Measurements from ENCODE around the gene FLYWCH2.

Gene FLYWCH2

GRCh38 chr16:2897110-2897509, 14.1 kb downstream of the FLYWCH2 start:
- Histone ChIP-seq H3K9ac (ENCODE audit: low read length) (no peak overlapping the region), H3K9me2 (replicated peaks; ENCODE audit: insufficient read depth, low read length) (no peaks in the 10 kb centered on the region), H3F3A (ENCODE audit: insufficient read depth) (no peaks in the 10 kb centered on the region), H3K27me3 (ENCODE audit: low read length) (no peaks in the 10 kb centered on the region), H3K4me3 (ENCODE audit: insufficient read depth, low read length, poor library complexity, severe bottlenecking) (no peak overlapping the region), H2AFZ (ENCODE audit: low read depth, low read length, severe bottlenecking) (no peak overlapping the region), H3K9me3 (ENCODE audit: insufficient read depth, low read length) (no peaks in the 10 kb centered on the region), H3K79me2 (ENCODE audit: insufficient read depth, low read length) (no peaks in the 10 kb centered on the region), H4K20me1 (ENCODE audit: low read depth, low read length) (no peaks in the 10 kb centered on the region), H3K27ac (ENCODE audit: low read depth, low read length) (no peak overlapping the region), H3K36me3 (ENCODE audit: low read length) (no peaks in the 10 kb centered on the region), H3K4me2 (ENCODE audit: low read depth, low read length, poor library complexity, severe bottlenecking) (no peak overlapping the region)
- no peak for TF ChIP-seq EZH2phosphoT487 (conservative IDR thresholded peaks at IDR 0.05; ENCODE audit: low read length)
- TF ChIP-seq, protein P1, sequence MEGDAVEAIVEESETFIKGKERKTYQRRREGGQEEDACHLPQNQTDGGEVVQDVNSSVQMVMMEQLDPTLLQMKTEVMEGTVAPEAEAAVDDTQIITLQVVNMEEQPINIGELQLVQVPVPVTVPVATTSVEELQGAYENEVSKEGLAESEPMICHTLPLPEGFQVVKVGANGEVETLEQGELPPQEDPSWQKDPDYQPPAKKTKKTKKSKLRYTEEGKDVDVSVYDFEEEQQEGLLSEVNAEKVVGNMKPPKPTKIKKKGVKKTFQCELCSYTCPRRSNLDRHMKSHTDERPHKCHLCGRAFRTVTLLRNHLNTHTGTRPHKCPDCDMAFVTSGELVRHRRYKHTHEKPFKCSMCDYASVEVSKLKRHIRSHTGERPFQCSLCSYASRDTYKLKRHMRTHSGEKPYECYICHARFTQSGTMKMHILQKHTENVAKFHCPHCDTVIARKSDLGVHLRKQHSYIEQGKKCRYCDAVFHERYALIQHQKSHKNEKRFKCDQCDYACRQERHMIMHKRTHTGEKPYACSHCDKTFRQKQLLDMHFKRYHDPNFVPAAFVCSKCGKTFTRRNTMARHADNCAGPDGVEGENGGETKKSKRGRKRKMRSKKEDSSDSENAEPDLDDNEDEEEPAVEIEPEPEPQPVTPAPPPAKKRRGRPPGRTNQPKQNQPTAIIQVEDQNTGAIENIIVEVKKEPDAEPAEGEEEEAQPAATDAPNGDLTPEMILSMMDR (IDR thresholded peaks at IDR 0.05; ENCODE audit: insufficient read depth, low read length, poor library complexity, severe bottlenecking) = no peak

GRCh38 chr16:2898831-2899563, 16.0 kb downstream of the FLYWCH2 start:
- Histone ChIP-seq H3K4me2 (ENCODE audit: low read depth, low read length, poor library complexity, severe bottlenecking) (no peak overlapping the region), H3K27me3 (ENCODE audit: low read length) (no peaks in the 10 kb centered on the region), H3F3A (ENCODE audit: insufficient read depth) (no peaks in the 10 kb centered on the region), H3K36me3 (ENCODE audit: low read length) (no peaks in the 10 kb centered on the region), H3K27ac (ENCODE audit: low read depth, low read length) (no peak overlapping the region), H3K4me3 (ENCODE audit: insufficient read depth, low read length, poor library complexity, severe bottlenecking) (no peak overlapping the region), H3K9me2 (replicated peaks; ENCODE audit: insufficient read depth, low read length) (no peaks in the 10 kb centered on the region), H2AFZ (ENCODE audit: low read depth, low read length, severe bottlenecking) (no peak overlapping the region), H4K20me1 (ENCODE audit: low read depth, low read length) (no peaks in the 10 kb centered on the region), H3K9me3 (ENCODE audit: insufficient read depth, low read length) (no peaks in the 10 kb centered on the region), H3K79me2 (ENCODE audit: insufficient read depth, low read length) (no peaks in the 10 kb centered on the region), H3K9ac (ENCODE audit: low read length) (no peak overlapping the region)
- TF ChIP-seq, protein P1 (IDR thresholded peaks at IDR 0.05; ENCODE audit: insufficient read depth, low read length, poor library complexity, severe bottlenecking) = no peak
- TF ChIP-seq EZH2phosphoT487 (conservative IDR thresholded peaks at IDR 0.05; ENCODE audit: low read length) = no peak

GRCh38 chr16:2899564-2900072, 16.6 kb downstream of the FLYWCH2 start:
- Histone ChIP-seq H3K4me2 (ENCODE audit: low read depth, low read length, poor library complexity, severe bottlenecking) (no peak overlapping the region), H2AFZ (ENCODE audit: low read depth, low read length, severe bottlenecking) (no peak overlapping the region), H3K79me2 (ENCODE audit: insufficient read depth, low read length) (no peaks in the 10 kb centered on the region), H3K4me3 (ENCODE audit: insufficient read depth, low read length, poor library complexity, severe bottlenecking) (no peak overlapping the region), H3K36me3 (ENCODE audit: low read length) (no peaks in the 10 kb centered on the region), H4K20me1 (ENCODE audit: low read depth, low read length) (no peaks in the 10 kb centered on the region), H3K9me2 (replicated peaks; ENCODE audit: insufficient read depth, low read length) (no peaks in the 10 kb centered on the region), H3K27ac (ENCODE audit: low read depth, low read length) (no peak overlapping the region), H3K9ac (ENCODE audit: low read length) (no peak overlapping the region), H3K9me3 (ENCODE audit: insufficient read depth, low read length) (no peaks in the 10 kb centered on the region), H3K27me3 (ENCODE audit: low read length) (no peaks in the 10 kb centered on the region), H3F3A (ENCODE audit: insufficient read depth) (no peaks in the 10 kb centered on the region)
- no peak for TF ChIP-seq EZH2phosphoT487 (conservative IDR thresholded peaks at IDR 0.05; ENCODE audit: low read length)
- TF ChIP-seq, protein P1 (IDR thresholded peaks at IDR 0.05; ENCODE audit: insufficient read depth, low read length, poor library complexity, severe bottlenecking) = no peak
